DOHH2 (cell line): Measurements from ENCODE around the gene LIN37.

Experiments
- EZH2phosphoT487 ChIP-seq: fragments of 200-600 bp; sonication (generic); IDR thresholded peaks from 2 replicates; pipeline ENCODE4 v1.6.1; 2017; ENCODE audit warnings: borderline replicate concordance, mild to moderate bottlenecking, antibody characterized with exemption, low read length, moderate library complexity, mixed read lengths
- TF ChIP-seq, protein P1 (sequence below): fragments of 200-600 bp; sonication (generic); IDR thresholded peaks from one replicate; pipeline ENCODE4 v1.5.1; 2014; ENCODE audit warnings: antibody characterized with exemption, mild to moderate bottlenecking, low read depth, low read length; ENCODE audit not compliant: poor library complexity, severe bottlenecking

DNA sequence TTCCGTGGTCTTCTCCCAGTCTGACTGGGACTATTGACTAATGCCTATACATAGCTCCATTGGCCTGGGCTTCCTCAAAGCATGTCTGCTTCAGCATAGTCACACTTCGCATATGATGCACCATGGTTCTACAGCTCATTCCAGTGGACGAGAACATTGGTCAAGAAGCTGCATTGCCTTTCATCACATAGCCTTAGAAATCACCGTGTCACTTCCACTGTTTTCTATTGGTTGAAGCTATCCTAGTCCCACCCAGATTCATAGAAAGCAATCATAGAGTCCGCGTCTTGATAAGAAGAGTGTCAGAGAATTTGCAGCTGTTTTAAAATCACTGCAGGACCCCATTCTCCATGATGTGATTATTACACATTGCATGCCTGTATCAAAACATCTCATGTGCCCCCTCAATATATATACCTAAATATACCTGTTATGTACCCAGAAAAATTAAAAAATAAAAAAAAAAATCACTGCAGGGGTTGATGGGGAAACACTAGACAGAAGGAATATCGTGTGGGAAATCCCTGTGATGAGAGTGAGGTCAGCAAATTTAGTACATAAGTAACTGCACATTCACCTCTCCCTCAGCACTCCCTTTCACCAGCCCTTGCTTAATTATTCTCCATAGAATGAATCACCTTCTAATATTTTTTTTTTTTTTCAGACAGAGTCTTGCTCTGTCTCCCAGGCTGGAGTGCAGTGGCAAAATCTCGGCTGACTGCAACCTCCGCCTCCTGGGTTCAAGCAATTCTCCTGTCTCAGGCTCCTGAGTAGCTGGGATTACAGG is 24.8 kb downstream of the LIN37 start:
- TF ChIP-seq, protein P1, sequence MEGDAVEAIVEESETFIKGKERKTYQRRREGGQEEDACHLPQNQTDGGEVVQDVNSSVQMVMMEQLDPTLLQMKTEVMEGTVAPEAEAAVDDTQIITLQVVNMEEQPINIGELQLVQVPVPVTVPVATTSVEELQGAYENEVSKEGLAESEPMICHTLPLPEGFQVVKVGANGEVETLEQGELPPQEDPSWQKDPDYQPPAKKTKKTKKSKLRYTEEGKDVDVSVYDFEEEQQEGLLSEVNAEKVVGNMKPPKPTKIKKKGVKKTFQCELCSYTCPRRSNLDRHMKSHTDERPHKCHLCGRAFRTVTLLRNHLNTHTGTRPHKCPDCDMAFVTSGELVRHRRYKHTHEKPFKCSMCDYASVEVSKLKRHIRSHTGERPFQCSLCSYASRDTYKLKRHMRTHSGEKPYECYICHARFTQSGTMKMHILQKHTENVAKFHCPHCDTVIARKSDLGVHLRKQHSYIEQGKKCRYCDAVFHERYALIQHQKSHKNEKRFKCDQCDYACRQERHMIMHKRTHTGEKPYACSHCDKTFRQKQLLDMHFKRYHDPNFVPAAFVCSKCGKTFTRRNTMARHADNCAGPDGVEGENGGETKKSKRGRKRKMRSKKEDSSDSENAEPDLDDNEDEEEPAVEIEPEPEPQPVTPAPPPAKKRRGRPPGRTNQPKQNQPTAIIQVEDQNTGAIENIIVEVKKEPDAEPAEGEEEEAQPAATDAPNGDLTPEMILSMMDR, result no peak
- no peak for TF ChIP-seq EZH2phosphoT487
